HEK293 (cell line): ENCODE measurements around the gene NTRK3.

Experiments
- CTCF ChIA-PET: fragments of 350-600 bp; formaldehyde crosslinking; extraction: SDS; loops from one replicate; lab custom pipeline; 2021; ENCODE audit warnings: antibody characterized with exemption; lab: Yijun Ruan, JAX
- POLR2A ChIA-PET: fragments of 300-600 bp; formaldehyde crosslinking; extraction: SDS; loops from one replicate; lab custom pipeline; 2020; ENCODE audit warnings: antibody characterized with exemption, inconsistent platforms; lab: Yijun Ruan, JAX
- H3K27ac ChIP-seq: fragments of 200-500 bp; sonication (Bioruptor generic); 2 replicates; pipeline ENCODE4 v1.5.1; 2014; ENCODE audit warnings: low read depth, low read length, control low read depth, inconsistent platforms; ENCODE audit errors: extremely low read depth
- H3K36me3 ChIP-seq, 2 experiments: fragments of 200-500 bp in 1 of 2; sonication (Bioruptor generic) in 1 of 2; 1 replicate in 1 of 2; 2 replicates in 1 of 2; pipeline ENCODE4 v1.5.1; 2014 to 2017; ENCODE audit warnings: inconsistent platforms in 2 of 2, low read length in 2 of 2; ENCODE audit not compliant: control insufficient read depth in 2 of 2, insufficient read depth in 1 of 2
- H3K4me1 ChIP-seq: fragments of 200-500 bp; sonication (Bioruptor generic); 2 replicates; pipeline ENCODE4 v1.5.1; 2014; ENCODE audit warnings: mild to moderate bottlenecking, low read length, inconsistent platforms; ENCODE audit not compliant: control insufficient read depth, insufficient read depth
- H3K4me3 ChIP-seq: 2 replicates; pipeline ENCODE4 v1.5.1; 2011; ENCODE audit warnings: low read depth, mild to moderate bottlenecking, control low read depth, low read length, moderate library complexity
- H3K9me3 ChIP-seq: fragments of 200-500 bp; sonication (Bioruptor generic); 2 replicates; pipeline ENCODE4 v1.5.1; 2014; ENCODE audit warnings: low read depth, low read length, inconsistent platforms; ENCODE audit not compliant: control insufficient read depth, insufficient read depth
- KLF10 ChIP-seq: fragments of 450-650 bp; IDR thresholded peaks from 2 replicates; pipeline ENCODE4 v1.5.1; 2018; ENCODE audit warnings: missing biosample characterization, mild to moderate bottlenecking, missing genetic modification characterization
- KLF16 ChIP-seq: fragments of 450-650 bp; formaldehyde crosslinking; IDR thresholded peaks from 2 replicates; pipeline ENCODE4 v1.5.1; 2017; ENCODE audit warnings: missing biosample characterization, missing genetic modification characterization
- KLF7 ChIP-seq: fragments of 450-650 bp; formaldehyde crosslinking; IDR thresholded peaks from 2 replicates; pipeline ENCODE4 v1.5.1; 2016; ENCODE audit warnings: missing biosample characterization, missing genetic modification characterization, borderline replicate concordance
- KLF8 ChIP-seq: fragments of 450-650 bp; formaldehyde crosslinking; IDR thresholded peaks from 2 replicates; pipeline ENCODE4 v1.5.1; 2016; ENCODE audit warnings: missing biosample characterization, missing genetic modification characterization
- OSR2 ChIP-seq: fragments of 450-650 bp; formaldehyde crosslinking; IDR thresholded peaks from 2 replicates; pipeline ENCODE4 v1.5.1; 2016; ENCODE audit warnings: missing biosample characterization, missing genetic modification characterization
- PRDM1 ChIP-seq: fragments of 450-650 bp; formaldehyde crosslinking; IDR thresholded peaks from 2 replicates; pipeline ENCODE4; 2016; ENCODE audit warnings: missing biosample characterization, missing genetic modification characterization
- SP2 ChIP-seq: fragments of 450-650 bp; formaldehyde crosslinking; IDR thresholded peaks from 2 replicates; pipeline ENCODE4 v1.5.1; 2016; ENCODE audit warnings: missing biosample characterization, missing genetic modification characterization
- ZBTB21 ChIP-seq: fragments of 450-650 bp; formaldehyde crosslinking; IDR thresholded peaks from 2 replicates; pipeline ENCODE4 v1.5.1; 2017; ENCODE audit warnings: missing biosample characterization, missing genetic modification characterization
- ZBTB8A ChIP-seq: fragments of 450-650 bp; formaldehyde crosslinking; IDR thresholded peaks from 2 replicates; pipeline ENCODE4 v1.5.1; 2016; ENCODE audit warnings: missing biosample characterization, missing genetic modification characterization
- ZFP41 ChIP-seq: fragments of 450-650 bp; formaldehyde crosslinking; IDR thresholded peaks from 2 replicates; pipeline ENCODE4 v1.5.1; 2016; ENCODE audit warnings: missing biosample characterization, missing genetic modification characterization, borderline replicate concordance
- ZNF157 ChIP-seq: fragments of 450-650 bp; formaldehyde crosslinking; IDR thresholded peaks from 2 replicates; pipeline ENCODE4 v1.5.1; 2016; ENCODE audit warnings: missing biosample characterization, missing genetic modification characterization
- ZNF18 ChIP-seq: fragments of 450-650 bp; formaldehyde crosslinking; IDR thresholded peaks from 2 replicates; pipeline ENCODE4 v1.5.1; 2016; ENCODE audit warnings: missing biosample characterization, missing genetic modification characterization
- ZNF211 ChIP-seq: fragments of 450-650 bp; formaldehyde crosslinking; IDR thresholded peaks from 2 replicates; pipeline ENCODE4 v1.5.1; 2016; ENCODE audit warnings: low read depth, missing biosample characterization, missing genetic modification characterization
- ZNF239 ChIP-seq: fragments of 450-650 bp; formaldehyde crosslinking; IDR thresholded peaks from 2 replicates; pipeline ENCODE4 v1.5.1; 2016; ENCODE audit warnings: missing biosample characterization, missing genetic modification characterization
- ZNF274 ChIP-seq, 2 experiments: fragments of 200-500 bp in 1 of 2; fragments of 450-650 bp in 1 of 2; sonication (Bioruptor generic) in 1 of 2; formaldehyde crosslinking in 1 of 2; IDR thresholded peaks; 2 replicates each; pipeline versions ENCODE4 v1.5.1 to v1.6.1; 2014 to 2016; ENCODE audit warnings: borderline replicate concordance in 1 of 2, inconsistent platforms in 1 of 2, low read length in 1 of 2, missing biosample characterization in 1 of 2, missing genetic modification characterization in 1 of 2
- ZNF416 ChIP-seq: fragments of 450-650 bp; formaldehyde crosslinking; IDR thresholded peaks from 2 replicates; pipeline ENCODE4 v1.5.1; 2016; ENCODE audit warnings: missing biosample characterization, missing genetic modification characterization
- ZNF433 ChIP-seq: fragments of 450-650 bp; formaldehyde crosslinking; IDR thresholded peaks from 2 replicates; pipeline ENCODE4 v1.5.1; 2016; ENCODE audit warnings: missing biosample characterization, missing genetic modification characterization, low read depth
- ZNF473 ChIP-seq: fragments of 450-650 bp; formaldehyde crosslinking; IDR thresholded peaks from 2 replicates; pipeline ENCODE4 v1.5.1; 2017; ENCODE audit warnings: missing biosample characterization, missing genetic modification characterization
- ZNF514 ChIP-seq: fragments of 450-650 bp; formaldehyde crosslinking; IDR thresholded peaks from 2 replicates; pipeline ENCODE4 v1.5.1; 2016; ENCODE audit warnings: missing biosample characterization, missing genetic modification characterization
- ZNF670 ChIP-seq: fragments of 450-650 bp; formaldehyde crosslinking; IDR thresholded peaks from 2 replicates; pipeline ENCODE4 v1.5.1; 2016; ENCODE audit warnings: missing biosample characterization, missing genetic modification characterization, low read depth
- ZNF704 ChIP-seq: fragments of 450-650 bp; formaldehyde crosslinking; IDR thresholded peaks from 2 replicates; pipeline ENCODE4 v1.5.1; 2016; ENCODE audit warnings: missing biosample characterization, missing genetic modification characterization
- ZNF791 ChIP-seq: fragments of 450-650 bp; formaldehyde crosslinking; IDR thresholded peaks from 2 replicates; pipeline ENCODE4 v1.5.1; 2016; ENCODE audit warnings: missing biosample characterization, missing genetic modification characterization
- TF ChIP-seq, protein P1 (sequence below): fragments of 450-650 bp; formaldehyde crosslinking; IDR thresholded peaks from 2 replicates; pipeline ENCODE4 v1.5.1; 2016; ENCODE audit warnings: missing biosample characterization, missing genetic modification characterization
- TF ChIP-seq, protein P2 (sequence below): fragments of 450-650 bp; formaldehyde crosslinking; IDR thresholded peaks from 2 replicates; pipeline ENCODE4; 2016; ENCODE audit warnings: missing biosample characterization, missing genetic modification characterization
- TF ChIP-seq, protein P3 (sequence below): fragments of 450-650 bp; formaldehyde crosslinking; IDR thresholded peaks from 2 replicates; pipeline ENCODE4 v1.5.1; 2016; ENCODE audit warnings: missing biosample characterization, missing genetic modification characterization

NTRK3 gene

DNA sequence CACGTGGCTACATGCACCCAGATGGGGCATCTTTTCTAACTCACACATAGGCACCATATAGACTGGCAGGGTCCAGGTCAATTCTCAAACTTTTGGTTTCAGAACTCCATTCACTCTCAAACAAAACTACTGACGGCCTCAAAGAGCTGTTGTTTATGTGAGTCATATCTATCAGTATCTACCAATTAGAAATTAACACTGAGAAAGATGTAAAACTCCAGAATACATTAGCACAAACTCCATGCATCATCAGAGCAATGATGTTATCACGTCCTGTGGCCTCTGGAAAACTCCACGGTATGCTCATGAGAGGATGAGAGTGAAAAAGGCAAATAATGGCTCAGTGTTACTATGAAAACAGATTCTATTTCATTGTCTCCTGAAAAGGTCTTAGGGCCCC lies 116.1 kb downstream of the NTRK3 start:
- no peaks in the 10 kb centered on the region for H3K36me3 ChIP-seq
- CTCF ChIA-PET, result interaction anchor here (0.6 kb wide), 1 partner anchor 261 kb away, joined by 3 read pairs; no protein-coding TSS in a partner anchor
- H3K4me3 ChIP-seq, result no peak overlapping the region
- TF ChIP-seq ZNF514 (tag by site-specific recombination), result no peak
- TF ChIP-seq ZFP41, result no peak
- TF ChIP-seq KLF8 (tag by site-specific recombination), result no peak
- TF ChIP-seq, protein P1, sequence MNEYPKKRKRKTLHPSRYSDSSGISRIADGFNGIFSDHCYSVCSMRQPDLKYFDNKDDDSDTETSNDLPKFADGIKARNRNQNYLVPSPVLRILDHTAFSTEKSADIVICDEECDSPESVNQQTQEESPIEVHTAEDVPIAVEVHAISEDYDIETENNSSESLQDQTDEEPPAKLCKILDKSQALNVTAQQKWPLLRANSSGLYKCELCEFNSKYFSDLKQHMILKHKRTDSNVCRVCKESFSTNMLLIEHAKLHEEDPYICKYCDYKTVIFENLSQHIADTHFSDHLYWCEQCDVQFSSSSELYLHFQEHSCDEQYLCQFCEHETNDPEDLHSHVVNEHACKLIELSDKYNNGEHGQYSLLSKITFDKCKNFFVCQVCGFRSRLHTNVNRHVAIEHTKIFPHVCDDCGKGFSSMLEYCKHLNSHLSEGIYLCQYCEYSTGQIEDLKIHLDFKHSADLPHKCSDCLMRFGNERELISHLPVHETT (tag by site-specific recombination), result no peak
- TF ChIP-seq, protein P2, sequence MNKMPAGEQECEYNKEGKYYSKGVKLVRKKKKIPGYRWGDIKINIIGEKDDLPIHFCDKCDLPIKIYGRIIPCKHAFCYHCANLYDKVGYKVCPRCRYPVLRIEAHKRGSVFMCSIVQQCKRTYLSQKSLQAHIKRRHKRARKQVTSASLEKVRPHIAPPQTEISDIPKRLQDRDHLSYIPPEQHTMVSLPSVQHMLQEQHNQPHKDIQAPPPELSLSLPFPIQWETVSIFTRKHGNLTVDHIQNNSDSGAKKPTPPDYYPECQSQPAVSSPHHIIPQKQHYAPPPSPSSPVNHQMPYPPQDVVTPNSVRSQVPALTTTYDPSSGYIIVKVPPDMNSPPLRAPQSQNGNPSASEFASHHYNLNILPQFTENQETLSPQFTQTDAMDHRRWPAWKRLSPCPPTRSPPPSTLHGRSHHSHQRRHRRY (tag by site-specific recombination), result no peak
- no peak for TF ChIP-seq ZNF416 (tag by site-specific recombination)
- TF ChIP-seq ZNF239 (tag by site-specific recombination), result no peak
- TF ChIP-seq ZNF433 (tag by site-specific recombination), result no peak
- TF ChIP-seq ZNF18 (tag by site-specific recombination), result no peak
- TF ChIP-seq ZNF274 (IDR thresholded peaks at IDR 0.05; ENCODE audit: low read length), result no peak
- TF ChIP-seq ZNF274 (tag by site-specific recombination; IDR thresholded peaks at IDR 0.05; ENCODE audit: borderline replicate concordance), result no peak
- TF ChIP-seq ZBTB21, result no peak
- TF ChIP-seq, protein P3, sequence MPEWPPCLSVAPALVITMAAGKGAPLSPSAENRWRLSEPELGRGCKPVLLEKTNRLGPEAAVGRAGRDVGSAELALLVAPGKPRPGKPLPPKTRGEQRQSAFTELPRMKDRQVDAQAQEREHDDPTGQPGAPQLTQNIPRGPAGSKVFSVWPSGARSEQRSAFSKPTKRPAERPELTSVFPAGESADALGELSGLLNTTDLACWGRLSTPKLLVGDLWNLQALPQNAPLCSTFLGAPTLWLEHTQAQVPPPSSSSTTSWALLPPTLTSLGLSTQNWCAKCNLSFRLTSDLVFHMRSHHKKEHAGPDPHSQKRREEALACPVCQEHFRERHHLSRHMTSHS, result no peak
- no peak for TF ChIP-seq ZNF211 (tag by site-specific recombination)
- TF ChIP-seq KLF16 (tag by site-specific recombination), result no peak
- no peak for TF ChIP-seq KLF7 (tag by site-specific recombination)
- no peak for TF ChIP-seq ZBTB8A (tag by site-specific recombination)
- POLR2A ChIA-PET, result no interaction called here
- no peaks in the 10 kb centered on the region for H3K9me3 ChIP-seq
- no peak overlapping the region for H3K27ac ChIP-seq
- H3K4me1 ChIP-seq, result no peaks in the 10 kb centered on the region

- Histone ChIP-seq H3K9me3 (no peaks in the 10 kb centered on the region), H3K36me3 (no peaks in the 10 kb centered on the region), H3K4me1 (no peaks in the 10 kb centered on the region), H3K27ac (no peak overlapping the region), H3K4me3 (no peak overlapping the region)
- CTCF ChIA-PET, result no interaction called here
- POLR2A ChIA-PET, result no interaction called here
- TF ChIP-seq SP2 (no peak), ZNF157 (tag by site-specific recombination) (no peak), ZNF670 (no peak), ZNF791 (no peak), OSR2 (tag by site-specific recombination) (no peak), PRDM1 (no peak), ZNF704 (tag by site-specific recombination) (no peak), KLF10 (tag by site-specific recombination) (no peak), ZNF473 (no peak)
Measured at GRCh38 chr15:88139936-88140335, 116.6 kb downstream of the NTRK3 start.
